ENCODE results near the gene FRZB. TPM values are rescaled to one million over a fixed set of nuclear protein-coding genes. Genes with fewer than 3 reads are reported as not detected.

The FRZB gene
- total RNA-seq, 1 experiment from 2014 or later, result 0.21 TPM

DNA sequence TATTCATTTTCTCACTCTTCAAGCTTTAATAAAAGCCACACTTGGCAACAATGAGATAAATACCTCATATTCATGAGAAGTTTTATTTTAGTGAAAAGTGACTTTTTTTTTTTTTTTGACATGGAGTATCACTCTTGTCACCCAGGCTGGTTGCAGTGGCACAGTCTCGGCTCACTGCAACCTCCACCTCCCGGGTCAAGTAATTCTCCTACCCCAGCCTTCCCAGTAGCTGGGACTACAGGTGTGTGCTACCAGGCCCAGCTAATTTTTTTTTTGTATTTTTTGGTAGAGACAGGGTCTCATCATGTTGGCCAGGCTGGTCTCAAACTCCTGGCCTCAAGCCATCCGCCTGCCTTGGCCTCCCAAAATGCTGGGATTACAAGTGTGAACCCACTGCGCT is 47.0 kb downstream of the FRZB start:
- Mint-ChIP-seq H3K36me3 (ENCODE audit: insufficient read depth, unreplicated experiment) (no peaks in the 10 kb centered on the region), H3K4me1 (ENCODE audit: low read depth, unreplicated experiment) (no peaks in the 10 kb centered on the region), H3K4me3 (ENCODE audit: low read depth, unreplicated experiment) (no peak overlapping the region), H3K9me3 (ENCODE audit: low read depth, unreplicated experiment) (no peaks in the 10 kb centered on the region), H3K27ac (ENCODE audit: unreplicated experiment) (no peak overlapping the region), H3K27me3 (ENCODE audit: unreplicated experiment) (no peaks in the 10 kb centered on the region)
- TF ChIP-seq, protein P1, sequence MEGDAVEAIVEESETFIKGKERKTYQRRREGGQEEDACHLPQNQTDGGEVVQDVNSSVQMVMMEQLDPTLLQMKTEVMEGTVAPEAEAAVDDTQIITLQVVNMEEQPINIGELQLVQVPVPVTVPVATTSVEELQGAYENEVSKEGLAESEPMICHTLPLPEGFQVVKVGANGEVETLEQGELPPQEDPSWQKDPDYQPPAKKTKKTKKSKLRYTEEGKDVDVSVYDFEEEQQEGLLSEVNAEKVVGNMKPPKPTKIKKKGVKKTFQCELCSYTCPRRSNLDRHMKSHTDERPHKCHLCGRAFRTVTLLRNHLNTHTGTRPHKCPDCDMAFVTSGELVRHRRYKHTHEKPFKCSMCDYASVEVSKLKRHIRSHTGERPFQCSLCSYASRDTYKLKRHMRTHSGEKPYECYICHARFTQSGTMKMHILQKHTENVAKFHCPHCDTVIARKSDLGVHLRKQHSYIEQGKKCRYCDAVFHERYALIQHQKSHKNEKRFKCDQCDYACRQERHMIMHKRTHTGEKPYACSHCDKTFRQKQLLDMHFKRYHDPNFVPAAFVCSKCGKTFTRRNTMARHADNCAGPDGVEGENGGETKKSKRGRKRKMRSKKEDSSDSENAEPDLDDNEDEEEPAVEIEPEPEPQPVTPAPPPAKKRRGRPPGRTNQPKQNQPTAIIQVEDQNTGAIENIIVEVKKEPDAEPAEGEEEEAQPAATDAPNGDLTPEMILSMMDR (IDR thresholded peaks at IDR 0.05; ENCODE audit: unreplicated experiment), result no peak
- BruUV-seq (replicated peaks), result no TSS peak
- DNase-seq, result no peak
- intact Hi-C loops (cut with micrococcal nuclease; ENCODE audit: unreplicated experiment), result no loop called here
- CTCF ChIA-PET, result no interaction called here

DNA sequence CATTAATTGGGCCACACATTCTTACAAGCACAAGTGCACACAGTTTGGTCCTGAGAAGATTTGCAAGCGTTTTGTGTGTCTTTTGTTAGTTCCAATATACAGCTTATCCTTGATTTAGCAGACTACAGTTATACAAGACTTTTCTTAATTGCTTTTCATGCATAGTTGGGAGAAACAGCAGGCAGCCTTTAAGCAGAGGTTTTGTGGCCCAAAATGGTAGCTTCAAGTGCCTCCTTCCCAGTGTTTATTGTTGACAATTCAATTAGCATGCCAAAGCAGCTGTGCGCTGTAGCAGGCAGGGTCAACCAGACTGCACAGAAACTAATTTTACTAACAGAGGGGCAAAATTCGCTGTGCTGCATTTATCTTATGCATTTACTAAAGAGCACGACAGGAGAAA is 47.5 kb downstream of the FRZB start:
- no peaks in the 10 kb centered on the region for H3K36me3 Mint-ChIP-seq (ENCODE audit: insufficient read depth, unreplicated experiment)
- no peak overlapping the region for H3K27ac Mint-ChIP-seq (ENCODE audit: unreplicated experiment)
- no peak for DNase-seq
- H3K9me3 Mint-ChIP-seq (ENCODE audit: low read depth, unreplicated experiment), result no peaks in the 10 kb centered on the region
- no peak overlapping the region for H3K4me3 Mint-ChIP-seq (ENCODE audit: low read depth, unreplicated experiment)
- H3K4me1 Mint-ChIP-seq (ENCODE audit: low read depth, unreplicated experiment), result no peaks in the 10 kb centered on the region
- CTCF ChIA-PET, result no interaction called here
- intact Hi-C loops (cut with micrococcal nuclease; ENCODE audit: unreplicated experiment), result no loop called here
- TF ChIP-seq, protein P1 (IDR thresholded peaks at IDR 0.05; ENCODE audit: unreplicated experiment), result no peak
- no peaks in the 10 kb centered on the region for H3K27me3 Mint-ChIP-seq (ENCODE audit: unreplicated experiment)
- no TSS peak for BruUV-seq (replicated peaks)

DNA sequence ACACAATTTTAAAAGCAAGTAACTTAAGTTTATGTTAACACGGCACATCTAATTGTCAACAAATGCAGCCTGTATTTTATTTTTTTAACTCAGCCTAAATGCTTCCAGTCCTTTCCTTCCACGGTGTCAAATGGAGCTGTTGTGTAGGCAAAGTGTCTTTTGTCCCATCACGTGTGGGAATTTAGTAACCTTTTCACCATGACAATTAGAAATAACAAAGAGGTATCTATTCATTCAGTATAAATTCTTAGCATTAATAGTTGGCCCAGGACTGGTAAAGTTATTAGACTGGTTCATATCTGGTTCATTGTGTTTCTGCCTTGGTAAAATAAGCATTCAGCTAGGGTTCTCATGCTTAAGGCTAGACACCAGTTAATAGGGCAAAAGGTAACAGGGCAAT is 47.9 kb downstream of the FRZB start:
- no TSS peak for BruUV-seq (replicated peaks)
- TF ChIP-seq, protein P1 (IDR thresholded peaks at IDR 0.05; ENCODE audit: unreplicated experiment), result no peak
- no peak overlapping the region for H3K27ac Mint-ChIP-seq (ENCODE audit: unreplicated experiment)
- DNase-seq, result no peak
- H3K9me3 Mint-ChIP-seq (ENCODE audit: low read depth, unreplicated experiment), result no peaks in the 10 kb centered on the region
- H3K4me1 Mint-ChIP-seq (ENCODE audit: low read depth, unreplicated experiment), result no peaks in the 10 kb centered on the region
- CTCF ChIA-PET, result no interaction called here
- no peaks in the 10 kb centered on the region for H3K36me3 Mint-ChIP-seq (ENCODE audit: insufficient read depth, unreplicated experiment)
- no peak overlapping the region for H3K4me3 Mint-ChIP-seq (ENCODE audit: low read depth, unreplicated experiment)
- intact Hi-C loops (cut with micrococcal nuclease; ENCODE audit: unreplicated experiment), result no loop called here
- H3K27me3 Mint-ChIP-seq (ENCODE audit: unreplicated experiment), result no peaks in the 10 kb centered on the region

DNA sequence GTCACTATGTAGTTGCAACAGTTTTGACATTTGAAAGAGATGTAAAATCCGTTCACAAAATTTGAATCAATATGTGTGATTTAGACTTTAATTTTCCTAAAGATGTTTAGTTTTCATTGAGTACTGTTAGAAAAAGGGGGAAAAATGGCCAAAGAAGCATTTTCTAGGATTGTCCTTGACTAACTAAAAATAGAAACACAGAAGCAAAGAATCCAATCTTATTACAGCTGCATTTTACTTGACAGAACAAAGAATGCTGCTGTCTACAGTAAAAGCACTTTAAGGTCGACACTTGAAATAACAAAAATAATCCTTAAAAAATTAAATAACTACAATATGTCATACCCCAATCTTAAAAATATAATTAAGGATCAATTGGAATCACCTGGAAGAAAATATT is 48.9 kb downstream of the FRZB start:
- no peaks in the 10 kb centered on the region for H3K9me3 Mint-ChIP-seq (ENCODE audit: low read depth, unreplicated experiment)
- BruUV-seq (replicated peaks), result no TSS peak
- intact Hi-C loops (cut with micrococcal nuclease; ENCODE audit: unreplicated experiment), result no loop called here
- CTCF ChIA-PET, result no interaction called here
- DNase-seq, result no peak
- no peaks in the 10 kb centered on the region for H3K4me1 Mint-ChIP-seq (ENCODE audit: low read depth, unreplicated experiment)
- no peak overlapping the region for H3K4me3 Mint-ChIP-seq (ENCODE audit: low read depth, unreplicated experiment)
- no peaks in the 10 kb centered on the region for H3K27me3 Mint-ChIP-seq (ENCODE audit: unreplicated experiment)
- no peak overlapping the region for H3K27ac Mint-ChIP-seq (ENCODE audit: unreplicated experiment)
- H3K36me3 Mint-ChIP-seq (ENCODE audit: insufficient read depth, unreplicated experiment), result no peaks in the 10 kb centered on the region
- TF ChIP-seq, protein P1 (IDR thresholded peaks at IDR 0.05; ENCODE audit: unreplicated experiment), result no peak

DNA sequence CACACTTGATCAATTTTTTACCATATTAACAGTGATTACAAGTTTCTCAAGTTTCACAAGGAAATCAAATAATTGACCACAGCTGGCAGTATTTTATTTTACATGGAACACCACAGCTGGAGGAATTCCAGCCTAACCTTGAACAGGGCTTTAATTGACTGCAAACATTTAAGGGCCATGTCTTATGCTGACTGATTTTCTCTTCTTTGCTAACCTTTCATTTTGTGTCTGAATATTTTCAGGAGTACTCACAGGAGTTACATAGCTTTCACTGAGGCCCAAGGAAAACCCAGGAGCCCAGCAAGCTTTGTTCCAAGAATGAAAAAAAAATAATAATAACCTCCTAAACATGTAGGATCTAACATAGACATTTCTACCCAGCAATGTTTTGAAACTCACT is 49.6 kb downstream of the FRZB start:
- H3K27me3 Mint-ChIP-seq (ENCODE audit: unreplicated experiment), result no peaks in the 10 kb centered on the region
- no peak overlapping the region for H3K4me3 Mint-ChIP-seq (ENCODE audit: low read depth, unreplicated experiment)

More for the DNA sequence above, 49.6 kb downstream of the FRZB start:
- H3K4me1 Mint-ChIP-seq (ENCODE audit: low read depth, unreplicated experiment), result no peaks in the 10 kb centered on the region
- DNase-seq, result no peak
- no peak overlapping the region for H3K27ac Mint-ChIP-seq (ENCODE audit: unreplicated experiment)
- no peaks in the 10 kb centered on the region for H3K36me3 Mint-ChIP-seq (ENCODE audit: insufficient read depth, unreplicated experiment)
- no TSS peak for BruUV-seq (replicated peaks)
- intact Hi-C loops (cut with micrococcal nuclease; ENCODE audit: unreplicated experiment), result no loop called here
- TF ChIP-seq, protein P1 (IDR thresholded peaks at IDR 0.05; ENCODE audit: unreplicated experiment), result no peak
- CTCF ChIA-PET, result no interaction called here
- H3K9me3 Mint-ChIP-seq (ENCODE audit: low read depth, unreplicated experiment), result no peaks in the 10 kb centered on the region
